Left kidney (tissue), 2 donors: ENCODE measurements around the gene ZSCAN25. TPM values are rescaled to one million over a fixed set of nuclear protein-coding genes. Genes with fewer than 3 reads are reported as not detected.
"Not testable (repeated sequence)": the region's sequence is repeated elsewhere in the genome, so short reads cannot be mapped to it uniquely, and the experiment has no call there.

Experiments
- DNase-seq: peaks from one replicate; pipeline ENCODE4 v3.0.0-alpha.2; 2013
- polyA plus RNA-seq: library from polyadenylated mRNA; unstranded; fragments of 120-200 nt; gene quantifications from one replicate; pipeline ENCODE4 v1.2.1, GENCODE V29; 2013; ENCODE audit not compliant: insufficient read length

The ZSCAN25 gene
- polyA plus RNA-seq, 1 donor: 20.4 TPM

DNA sequence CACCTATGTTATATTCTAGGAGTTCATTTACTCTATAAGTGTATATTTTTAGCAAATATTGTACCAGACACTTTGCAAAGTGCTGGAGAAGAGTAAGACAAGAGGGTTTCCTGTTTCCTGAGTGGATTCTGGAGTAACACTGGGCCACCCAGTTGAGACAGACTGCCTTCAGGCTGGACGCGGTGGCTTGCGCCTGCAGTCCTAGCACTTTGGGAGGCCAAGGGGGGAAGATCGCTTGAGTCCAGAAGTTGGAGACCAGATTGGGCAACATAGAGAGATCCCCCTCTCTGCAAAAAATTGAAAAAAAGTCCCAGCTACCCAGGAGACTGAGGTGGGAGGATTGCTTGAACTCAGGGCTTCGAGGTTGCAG, 772 bp upstream of the ZSCAN25 start:
- DNase-seq: no peak

- DNase-seq: no peak
These were observed 541 bp downstream of the ZSCAN25 start for GRCh38 chr7:99617192-99617781.

DNA sequence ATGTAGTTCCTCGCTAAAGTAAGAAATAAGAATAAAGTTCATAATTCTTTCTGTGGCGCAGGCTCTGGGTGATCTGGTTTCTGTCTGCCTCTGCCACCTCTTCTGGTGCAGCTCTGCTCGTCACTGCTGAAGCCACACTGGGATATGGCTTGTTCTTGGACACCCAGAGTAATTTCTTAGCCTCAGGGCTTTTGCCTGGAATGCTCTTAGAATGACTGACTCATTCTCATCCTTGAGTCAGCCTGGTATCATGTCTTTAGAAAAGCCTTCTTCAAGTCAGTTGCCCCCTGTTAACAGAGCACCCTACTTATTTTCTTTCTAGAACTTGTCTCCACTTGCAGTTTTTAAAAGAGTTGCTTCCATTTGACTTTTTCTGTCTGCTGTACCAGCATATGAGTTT, 2.0 kb downstream of the ZSCAN25 start:
- DNase-seq: no peak

DNA sequence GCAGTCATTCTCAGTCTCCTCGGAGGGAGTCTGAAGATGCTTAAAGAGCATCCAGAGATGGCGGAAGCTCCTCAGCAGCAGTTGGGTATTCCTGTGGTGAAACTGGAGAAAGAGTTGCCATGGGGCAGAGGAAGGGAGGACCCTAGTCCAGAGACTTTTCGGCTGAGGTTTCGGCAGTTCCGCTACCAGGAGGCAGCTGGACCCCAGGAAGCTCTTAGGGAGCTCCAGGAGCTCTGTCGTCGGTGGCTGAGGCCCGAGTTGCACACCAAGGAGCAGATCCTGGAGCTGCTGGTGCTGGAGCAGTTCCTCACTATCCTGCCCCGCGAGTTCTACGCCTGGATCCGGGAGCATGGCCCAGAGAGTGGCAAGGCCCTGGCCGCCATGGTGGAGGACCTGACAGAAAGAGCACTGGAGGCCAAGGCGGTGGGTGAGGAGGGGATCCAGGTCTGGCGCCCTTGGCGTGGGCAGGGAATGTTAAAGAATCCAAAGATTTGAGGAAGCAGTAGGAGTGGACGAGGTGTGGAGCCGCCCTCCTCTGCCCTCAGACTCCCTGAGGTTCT, 2.9 kb downstream of the ZSCAN25 start:
- DNase-seq: no peak

DNA sequence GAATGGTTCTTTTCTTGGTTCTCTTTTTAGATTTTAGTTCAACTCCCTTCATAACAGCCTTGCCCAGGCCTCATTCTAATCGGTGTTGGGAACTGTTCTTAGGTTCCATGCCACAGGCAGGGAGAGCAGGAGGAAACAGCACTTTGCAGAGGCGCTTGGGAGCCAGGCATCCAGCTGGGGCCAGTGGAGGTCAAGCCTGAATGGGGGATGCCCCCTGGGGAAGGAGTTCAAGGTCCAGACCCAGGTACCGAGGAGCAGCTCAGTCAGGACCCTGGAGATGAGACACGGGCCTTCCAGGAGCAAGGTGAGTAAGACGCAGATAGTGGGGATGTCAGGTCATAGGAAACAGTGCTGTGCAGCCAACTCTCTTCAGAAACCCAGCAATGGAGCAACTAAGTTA, 4.5 kb downstream of the ZSCAN25 start:
- no peak for DNase-seq

DNA sequence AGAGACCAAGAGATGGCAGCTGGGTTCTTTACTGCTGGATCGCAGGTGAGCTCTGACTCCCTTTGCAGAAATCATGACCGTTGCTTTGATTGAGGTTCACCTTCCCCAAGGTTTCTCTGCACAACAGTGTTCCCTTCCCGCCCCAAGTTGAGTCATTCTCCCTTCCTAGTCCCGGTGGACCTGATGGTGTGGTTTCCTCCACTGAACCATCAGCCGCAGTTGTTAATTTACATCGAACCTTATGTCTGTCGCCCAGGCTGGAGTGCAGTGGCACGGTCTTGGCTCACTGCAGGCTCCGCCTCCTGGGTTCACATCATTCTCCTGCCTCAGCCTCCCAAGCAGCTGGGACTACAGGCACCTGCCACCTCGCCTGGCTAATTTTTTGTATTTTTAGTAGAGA, 5.8 kb downstream of the ZSCAN25 start:
- DNase-seq: no peak

GRCh38 chr7:99623091-99623693, 6.4 kb downstream of the ZSCAN25 start:
- no peak for DNase-seq

DNA sequence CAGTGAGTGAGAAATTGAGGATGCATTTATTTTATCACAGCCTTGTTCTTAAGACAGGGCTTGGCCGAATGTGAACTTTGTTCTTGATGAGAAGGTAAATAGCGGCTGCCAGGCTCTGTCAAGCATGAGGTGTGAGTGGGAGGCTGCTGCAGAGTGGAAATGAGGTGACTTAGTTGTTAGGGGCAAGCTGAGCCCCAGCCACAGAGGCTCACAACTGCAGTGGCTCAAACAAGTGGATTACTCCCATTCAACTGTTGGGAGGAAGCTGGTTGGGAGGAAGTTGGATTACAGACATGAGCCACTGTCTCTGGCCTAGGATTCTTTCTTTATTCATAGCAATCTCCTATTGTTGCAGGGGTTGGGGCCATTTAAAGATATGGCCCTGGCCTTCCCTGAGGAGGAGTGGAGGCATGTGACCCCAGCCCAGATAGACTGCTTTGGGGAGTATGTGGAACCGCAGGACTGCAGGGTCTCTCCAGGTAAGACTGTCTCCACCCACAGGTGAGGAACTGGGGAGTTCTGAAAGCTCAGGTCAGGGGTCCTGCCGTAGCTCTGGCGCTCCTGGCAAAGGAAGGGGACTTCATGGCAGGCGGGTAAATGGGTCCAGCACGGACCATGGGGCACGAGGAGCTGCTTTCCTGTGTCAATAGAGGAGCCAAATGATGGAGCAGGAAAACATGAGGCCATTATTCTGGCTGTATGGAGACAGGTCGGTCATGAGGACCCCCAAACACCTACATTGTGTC, 7.1 kb downstream of the ZSCAN25 start:
- DNase-seq: no peak

DNA sequence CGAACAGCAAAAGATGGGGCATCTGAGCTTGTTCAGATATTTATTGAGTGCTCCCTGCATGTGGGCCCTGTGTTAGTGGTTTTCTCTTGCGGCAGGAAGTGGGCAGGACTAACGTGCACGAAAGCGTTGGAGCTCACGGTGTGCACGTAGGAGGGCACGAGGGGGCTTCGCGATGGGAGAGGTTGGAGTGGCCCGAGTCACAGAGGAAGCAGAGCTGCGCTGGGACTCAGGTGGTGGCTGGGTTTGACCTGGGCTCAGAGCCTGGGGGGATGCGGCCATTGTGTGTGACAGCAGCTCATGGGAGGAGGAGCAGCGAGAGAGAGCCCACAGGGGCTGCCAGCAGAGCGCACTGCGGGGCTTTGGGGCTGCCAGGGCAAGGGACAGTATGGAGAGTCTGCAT, 7.7 kb downstream of the ZSCAN25 start:
- DNase-seq: no peak

- no peak for DNase-seq
These were observed 8.6 kb downstream of the ZSCAN25 start for GRCh38 chr7:99625321-99625720.

GRCh38 chr7:99625961-99626360, 9.2 kb downstream of the ZSCAN25 start:
- DNase-seq: no peak

- DNase-seq: no peak
These were observed 9.9 kb downstream of the ZSCAN25 start for GRCh38 chr7:99626661-99627060.

GRCh38 chr7:99627513-99627912, 10.8 kb downstream of the ZSCAN25 start:
- no peak for DNase-seq

GRCh38 chr7:99628471-99629465, 12.0 kb downstream of the ZSCAN25 start:
- no peak for DNase-seq

DNA sequence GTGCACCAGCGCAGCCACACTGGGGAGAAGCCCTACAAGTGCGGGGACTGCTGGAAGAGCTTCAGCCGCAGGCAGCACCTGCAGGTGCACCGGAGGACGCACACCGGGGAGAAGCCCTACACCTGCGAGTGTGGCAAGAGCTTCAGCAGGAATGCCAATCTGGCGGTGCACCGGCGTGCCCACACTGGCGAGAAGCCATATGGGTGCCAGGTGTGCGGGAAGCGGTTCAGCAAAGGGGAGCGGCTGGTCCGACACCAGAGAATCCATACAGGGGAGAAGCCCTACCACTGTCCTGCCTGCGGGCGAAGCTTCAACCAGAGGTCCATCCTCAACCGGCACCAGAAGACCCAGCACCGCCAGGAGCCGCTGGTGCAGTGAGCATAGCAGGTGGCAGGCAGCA, 12.9 kb downstream of the ZSCAN25 start:
- DNase-seq: no peak

GRCh38 chr7:99631295-99632109, 14.8 kb downstream of the ZSCAN25 start:
- DNase-seq: no peak

DNA sequence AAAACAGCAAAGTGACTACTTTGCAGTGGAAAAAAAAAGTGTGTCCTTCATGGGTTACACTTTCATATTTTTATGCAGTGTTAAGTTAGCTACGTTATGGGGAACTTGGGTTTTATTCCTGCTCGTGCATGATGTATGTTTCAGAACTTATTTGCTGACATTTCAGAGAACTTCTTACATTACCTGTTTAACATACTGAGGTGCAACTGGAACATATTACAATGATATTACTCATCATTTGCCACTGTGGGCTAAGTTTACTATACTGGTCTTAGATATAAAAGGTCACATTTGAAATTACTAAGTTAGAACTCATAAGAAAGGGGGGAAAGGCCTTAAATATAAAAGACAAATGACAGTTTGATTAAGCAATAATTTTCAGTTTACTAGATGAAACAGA, 20.7 kb downstream of the ZSCAN25 start:
- not testable (repeated sequence) for DNase-seq

DNA sequence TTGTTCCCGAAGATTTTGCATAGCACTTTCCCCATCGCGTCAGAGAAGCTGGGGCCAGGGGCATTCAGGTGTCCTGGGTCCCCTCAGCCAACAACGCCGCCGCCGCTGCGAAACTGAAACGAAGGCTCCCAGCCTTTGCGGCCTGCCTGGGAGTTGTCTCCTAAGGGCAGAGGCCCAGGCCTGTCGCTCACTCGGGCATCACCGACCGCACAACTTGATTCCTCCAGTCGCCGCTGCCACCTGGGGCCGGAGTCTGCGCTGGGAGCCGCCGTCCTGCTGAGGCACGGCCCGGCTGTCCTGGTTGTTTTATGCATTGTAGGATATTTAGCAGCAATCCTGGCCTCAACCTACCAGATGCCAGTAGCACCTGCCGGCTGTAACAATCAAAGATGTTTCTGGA, 22.0 kb downstream of the ZSCAN25 start:
- no peak for DNase-seq

- DNase-seq: no peak
These were observed 22.5 kb downstream of the ZSCAN25 start for GRCh38 chr7:99639267-99639666.

DNA sequence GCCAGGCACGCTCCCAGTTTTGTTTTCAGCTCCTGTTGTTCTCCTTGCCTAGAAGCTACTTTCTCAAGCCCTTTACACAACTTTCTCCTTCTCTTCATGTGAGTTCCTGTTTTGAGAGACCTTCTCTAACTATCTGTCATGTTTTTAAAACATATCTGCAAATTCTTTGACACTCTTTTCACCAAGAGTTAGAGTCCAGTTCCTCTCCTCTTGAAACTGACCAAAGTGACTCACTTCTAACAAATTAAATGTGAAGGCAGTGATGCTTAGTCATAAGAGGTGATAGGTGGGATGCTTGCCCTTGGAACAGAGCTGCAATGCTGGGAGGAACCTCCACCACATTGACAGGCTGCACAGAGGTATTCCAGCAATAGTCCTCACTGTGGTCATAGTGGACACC, 25.3 kb downstream of the ZSCAN25 start:
- DNase-seq: no peak

DNA sequence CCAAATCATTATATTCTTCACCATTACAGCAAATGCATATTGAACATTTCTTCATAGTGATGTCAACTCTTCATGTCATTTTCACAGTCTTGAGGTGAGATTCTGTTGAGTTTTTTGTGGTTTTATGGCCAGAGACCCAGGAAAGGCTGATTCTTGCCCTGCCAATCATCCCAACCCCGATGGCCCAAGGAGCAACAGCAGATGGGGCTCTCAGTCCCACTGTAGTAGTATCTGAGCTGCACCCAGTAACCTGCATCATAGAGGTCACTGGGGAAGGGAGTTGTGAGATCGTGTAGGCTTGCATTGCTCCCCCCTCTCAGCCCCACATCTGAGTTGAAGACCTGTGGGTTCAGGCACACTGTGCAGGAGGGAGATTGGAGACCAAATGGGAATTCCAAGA, 26.7 kb downstream of the ZSCAN25 start:
- no peak for DNase-seq
